H1 (cell line): ENCODE results near the gene C17orf100. TPM values are rescaled to one million over a fixed set of nuclear protein-coding genes. Genes with fewer than 3 reads are reported as not detected.

ENCODE experiments used
- polyA plus RNA-seq, 7 experiments: library from polyadenylated mRNA; depleted of rRNA in 3 of 7; stranded (reverse) in 5 of 7; unstranded in 2 of 7; fragments of >200 nt in 5 of 7; fragments of 200-250 nt in 2 of 7; gene quantifications; 1 replicate in 5 of 7; 2 replicates in 1 of 7; 4 replicates in 1 of 7; pipeline versions ENCODE4 v1.2.1 to v1.2.3, GENCODE V29; 2011 to 2013; ENCODE audit warnings: missing spikeins in 2 of 7, mixed read lengths in 2 of 7
- total RNA-seq: library from RNA; stranded (reverse); fragmentation: NEBNext Ultra II Directional; extraction: Animal tissue kit (Norgen Biotek cat#: 25700); gene quantifications from 2 replicates; pipeline ENCODE4 v1.2.1, GENCODE V29; 2021
- TF ChIP-seq, protein P1 (sequence below): fragments of 300-600 bp; sonication (generic); IDR thresholded peaks from 2 replicates; pipeline ENCODE4 v1.7.1; 2012; ENCODE audit warnings: low read length, moderate library complexity, mild to moderate bottlenecking, inconsistent platforms; ENCODE audit not compliant: insufficient replicate concordance

The C17orf100 gene
- total and polyA plus RNA-seq, 2 of the 8 experiments (the other 6 are each of a cell fraction or from before 2014, with no cell fraction given) = 2.1 to 2.8 TPM

DNA sequence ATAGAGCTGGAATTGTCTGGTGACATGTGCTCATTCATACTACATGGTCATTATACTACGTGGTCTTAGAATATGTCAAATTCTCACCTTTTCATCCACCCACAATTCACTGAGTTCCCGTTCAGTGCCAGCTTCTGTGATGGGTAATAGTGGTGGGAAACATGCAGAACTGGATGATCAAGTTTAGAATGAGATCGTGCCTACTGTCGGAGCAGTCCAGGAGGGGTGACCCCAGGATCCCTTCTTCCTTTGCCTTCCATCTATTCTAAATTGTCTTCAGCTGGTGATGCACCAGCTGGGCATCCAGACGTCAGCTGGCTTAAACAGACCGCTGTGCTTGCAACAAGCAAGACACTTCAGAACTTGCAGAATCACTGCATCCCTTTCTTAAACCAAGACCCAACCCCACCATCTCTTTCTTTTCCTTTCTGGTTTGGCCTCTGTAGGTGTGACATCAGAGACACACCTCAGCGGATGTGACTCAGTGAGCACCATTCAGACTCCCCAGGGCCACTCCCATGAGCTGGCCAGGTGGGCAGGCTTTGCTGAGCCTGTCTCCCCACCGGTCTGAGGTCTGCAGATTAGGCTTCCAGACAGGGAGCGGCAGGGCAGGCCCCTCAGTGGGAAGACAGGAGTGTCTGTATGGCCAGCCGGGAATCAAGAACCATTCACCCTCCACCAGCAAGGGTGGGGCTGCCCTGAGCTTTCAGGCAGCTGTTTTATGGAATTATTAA lies 18.1 kb downstream of the C17orf100 start (continued):
- TF ChIP-seq, protein P1, sequence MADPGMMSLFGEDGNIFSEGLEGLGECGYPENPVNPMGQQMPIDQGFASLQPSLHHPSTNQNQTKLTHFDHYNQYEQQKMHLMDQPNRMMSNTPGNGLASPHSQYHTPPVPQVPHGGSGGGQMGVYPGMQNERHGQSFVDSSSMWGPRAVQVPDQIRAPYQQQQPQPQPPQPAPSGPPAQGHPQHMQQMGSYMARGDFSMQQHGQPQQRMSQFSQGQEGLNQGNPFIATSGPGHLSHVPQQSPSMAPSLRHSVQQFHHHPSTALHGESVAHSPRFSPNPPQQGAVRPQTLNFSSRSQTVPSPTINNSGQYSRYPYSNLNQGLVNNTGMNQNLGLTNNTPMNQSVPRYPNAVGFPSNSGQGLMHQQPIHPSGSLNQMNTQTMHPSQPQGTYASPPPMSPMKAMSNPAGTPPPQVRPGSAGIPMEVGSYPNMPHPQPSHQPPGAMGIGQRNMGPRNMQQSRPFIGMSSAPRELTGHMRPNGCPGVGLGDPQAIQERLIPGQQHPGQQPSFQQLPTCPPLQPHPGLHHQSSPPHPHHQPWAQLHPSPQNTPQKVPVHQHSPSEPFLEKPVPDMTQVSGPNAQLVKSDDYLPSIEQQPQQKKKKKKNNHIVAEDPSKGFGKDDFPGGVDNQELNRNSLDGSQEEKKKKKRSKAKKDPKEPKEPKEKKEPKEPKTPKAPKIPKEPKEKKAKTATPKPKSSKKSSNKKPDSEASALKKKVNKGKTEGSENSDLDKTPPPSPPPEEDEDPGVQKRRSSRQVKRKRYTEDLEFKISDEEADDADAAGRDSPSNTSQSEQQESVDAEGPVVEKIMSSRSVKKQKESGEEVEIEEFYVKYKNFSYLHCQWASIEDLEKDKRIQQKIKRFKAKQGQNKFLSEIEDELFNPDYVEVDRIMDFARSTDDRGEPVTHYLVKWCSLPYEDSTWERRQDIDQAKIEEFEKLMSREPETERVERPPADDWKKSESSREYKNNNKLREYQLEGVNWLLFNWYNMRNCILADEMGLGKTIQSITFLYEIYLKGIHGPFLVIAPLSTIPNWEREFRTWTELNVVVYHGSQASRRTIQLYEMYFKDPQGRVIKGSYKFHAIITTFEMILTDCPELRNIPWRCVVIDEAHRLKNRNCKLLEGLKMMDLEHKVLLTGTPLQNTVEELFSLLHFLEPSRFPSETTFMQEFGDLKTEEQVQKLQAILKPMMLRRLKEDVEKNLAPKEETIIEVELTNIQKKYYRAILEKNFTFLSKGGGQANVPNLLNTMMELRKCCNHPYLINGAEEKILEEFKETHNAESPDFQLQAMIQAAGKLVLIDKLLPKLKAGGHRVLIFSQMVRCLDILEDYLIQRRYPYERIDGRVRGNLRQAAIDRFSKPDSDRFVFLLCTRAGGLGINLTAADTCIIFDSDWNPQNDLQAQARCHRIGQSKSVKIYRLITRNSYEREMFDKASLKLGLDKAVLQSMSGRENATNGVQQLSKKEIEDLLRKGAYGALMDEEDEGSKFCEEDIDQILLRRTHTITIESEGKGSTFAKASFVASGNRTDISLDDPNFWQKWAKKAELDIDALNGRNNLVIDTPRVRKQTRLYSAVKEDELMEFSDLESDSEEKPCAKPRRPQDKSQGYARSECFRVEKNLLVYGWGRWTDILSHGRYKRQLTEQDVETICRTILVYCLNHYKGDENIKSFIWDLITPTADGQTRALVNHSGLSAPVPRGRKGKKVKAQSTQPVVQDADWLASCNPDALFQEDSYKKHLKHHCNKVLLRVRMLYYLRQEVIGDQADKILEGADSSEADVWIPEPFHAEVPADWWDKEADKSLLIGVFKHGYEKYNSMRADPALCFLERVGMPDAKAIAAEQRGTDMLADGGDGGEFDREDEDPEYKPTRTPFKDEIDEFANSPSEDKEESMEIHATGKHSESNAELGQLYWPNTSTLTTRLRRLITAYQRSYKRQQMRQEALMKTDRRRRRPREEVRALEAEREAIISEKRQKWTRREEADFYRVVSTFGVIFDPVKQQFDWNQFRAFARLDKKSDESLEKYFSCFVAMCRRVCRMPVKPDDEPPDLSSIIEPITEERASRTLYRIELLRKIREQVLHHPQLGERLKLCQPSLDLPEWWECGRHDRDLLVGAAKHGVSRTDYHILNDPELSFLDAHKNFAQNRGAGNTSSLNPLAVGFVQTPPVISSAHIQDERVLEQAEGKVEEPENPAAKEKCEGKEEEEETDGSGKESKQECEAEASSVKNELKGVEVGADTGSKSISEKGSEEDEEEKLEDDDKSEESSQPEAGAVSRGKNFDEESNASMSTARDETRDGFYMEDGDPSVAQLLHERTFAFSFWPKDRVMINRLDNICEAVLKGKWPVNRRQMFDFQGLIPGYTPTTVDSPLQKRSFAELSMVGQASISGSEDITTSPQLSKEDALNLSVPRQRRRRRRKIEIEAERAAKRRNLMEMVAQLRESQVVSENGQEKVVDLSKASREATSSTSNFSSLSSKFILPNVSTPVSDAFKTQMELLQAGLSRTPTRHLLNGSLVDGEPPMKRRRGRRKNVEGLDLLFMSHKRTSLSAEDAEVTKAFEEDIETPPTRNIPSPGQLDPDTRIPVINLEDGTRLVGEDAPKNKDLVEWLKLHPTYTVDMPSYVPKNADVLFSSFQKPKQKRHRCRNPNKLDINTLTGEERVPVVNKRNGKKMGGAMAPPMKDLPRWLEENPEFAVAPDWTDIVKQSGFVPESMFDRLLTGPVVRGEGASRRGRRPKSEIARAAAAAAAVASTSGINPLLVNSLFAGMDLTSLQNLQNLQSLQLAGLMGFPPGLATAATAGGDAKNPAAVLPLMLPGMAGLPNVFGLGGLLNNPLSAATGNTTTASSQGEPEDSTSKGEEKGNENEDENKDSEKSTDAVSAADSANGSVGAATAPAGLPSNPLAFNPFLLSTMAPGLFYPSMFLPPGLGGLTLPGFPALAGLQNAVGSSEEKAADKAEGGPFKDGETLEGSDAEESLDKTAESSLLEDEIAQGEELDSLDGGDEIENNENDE = no peak
